Measurements from ENCODE around the gene ME3. TPM values are rescaled to one million over a fixed set of nuclear protein-coding genes. Genes with fewer than 3 reads are reported as not detected.

The ME3 gene
- total and polyA plus RNA-seq, 12 donors, result 13.9 to 128 (median 44.5) TPM

DNA sequence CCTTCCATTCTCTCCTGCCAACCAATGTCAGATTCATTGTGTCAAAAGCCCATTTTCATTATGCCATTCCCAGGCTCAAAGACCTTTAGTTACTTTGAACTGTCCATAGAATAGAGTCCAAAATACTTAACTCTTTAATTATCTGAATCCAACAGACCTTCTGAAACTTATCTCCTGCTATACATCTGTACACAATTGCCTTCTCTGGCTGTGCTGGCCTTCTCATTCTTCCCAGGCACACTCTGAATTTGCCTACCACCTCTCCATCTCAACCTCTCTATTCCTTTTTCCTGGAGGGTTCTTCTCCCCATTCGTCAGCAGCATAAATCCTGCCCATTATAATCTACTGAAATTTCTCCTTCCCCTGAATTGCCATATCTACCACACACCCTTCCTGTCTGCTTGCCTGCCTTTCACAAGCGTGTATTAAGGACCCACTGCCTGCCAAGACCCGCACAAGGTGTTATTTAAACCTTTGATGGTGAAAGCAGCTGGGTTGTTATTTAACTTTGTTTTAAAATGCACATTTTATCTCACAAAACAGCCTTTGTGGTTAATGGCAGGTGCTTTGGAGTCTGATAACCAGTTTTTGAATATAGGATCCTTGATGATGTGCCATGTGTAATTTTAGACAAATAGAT lies 171.8 kb downstream of the ME3 start:
- intact Hi-C loops (cut with DNase I), result no loop called here
- WGBS, 4 donors, result 73 to 88% (median 81%) methylated on average over 3 of the region's 3 CpGs

DNA sequence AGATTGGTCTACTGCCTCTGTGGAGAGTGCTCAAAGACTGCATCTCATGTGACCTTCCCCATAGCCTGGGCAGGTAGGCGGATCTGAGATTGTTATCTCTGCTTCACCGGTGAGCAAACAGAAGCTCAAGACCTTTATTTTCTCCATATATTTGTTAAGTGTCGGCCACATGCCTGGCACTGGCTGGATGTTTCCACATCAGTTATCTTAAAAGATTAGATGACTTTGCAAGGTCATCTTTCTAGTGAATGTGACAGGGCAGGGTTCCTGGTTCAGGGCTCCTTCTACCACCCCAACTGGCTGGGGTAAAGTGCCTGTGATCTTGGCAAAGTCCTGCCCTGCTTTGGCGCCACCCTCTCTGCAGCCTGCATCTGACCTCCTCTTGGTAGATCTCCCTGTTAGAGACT lies 172.7 kb downstream of the ME3 start:
- Histone ChIP-seq H3K27me3 (no peaks in the 10 kb centered on the region), H3K36me3 (replicated peaks in 1 of 2) (no peaks in the 10 kb centered on the region), H3K4me1 (replicated peaks in 1 of 2) (peaks cover 0 to 8% of the 10 kb centered on the region in 2 donors), H3K27ac (no peak overlapping the region), H3K9me3 (replicated peaks in 1 of 3) (no peaks in the 10 kb centered on the region), H3K4me3 (no peak overlapping the region)
- TF ChIP-seq POLR2A (IDR thresholded peaks at IDR 0.05), result no peak
- TF ChIP-seq, protein P1, sequence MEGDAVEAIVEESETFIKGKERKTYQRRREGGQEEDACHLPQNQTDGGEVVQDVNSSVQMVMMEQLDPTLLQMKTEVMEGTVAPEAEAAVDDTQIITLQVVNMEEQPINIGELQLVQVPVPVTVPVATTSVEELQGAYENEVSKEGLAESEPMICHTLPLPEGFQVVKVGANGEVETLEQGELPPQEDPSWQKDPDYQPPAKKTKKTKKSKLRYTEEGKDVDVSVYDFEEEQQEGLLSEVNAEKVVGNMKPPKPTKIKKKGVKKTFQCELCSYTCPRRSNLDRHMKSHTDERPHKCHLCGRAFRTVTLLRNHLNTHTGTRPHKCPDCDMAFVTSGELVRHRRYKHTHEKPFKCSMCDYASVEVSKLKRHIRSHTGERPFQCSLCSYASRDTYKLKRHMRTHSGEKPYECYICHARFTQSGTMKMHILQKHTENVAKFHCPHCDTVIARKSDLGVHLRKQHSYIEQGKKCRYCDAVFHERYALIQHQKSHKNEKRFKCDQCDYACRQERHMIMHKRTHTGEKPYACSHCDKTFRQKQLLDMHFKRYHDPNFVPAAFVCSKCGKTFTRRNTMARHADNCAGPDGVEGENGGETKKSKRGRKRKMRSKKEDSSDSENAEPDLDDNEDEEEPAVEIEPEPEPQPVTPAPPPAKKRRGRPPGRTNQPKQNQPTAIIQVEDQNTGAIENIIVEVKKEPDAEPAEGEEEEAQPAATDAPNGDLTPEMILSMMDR (IDR thresholded peaks at IDR 0.05), result no peak
- 43 to 57% (median 47%) methylated on average over 3 to 4 of the region's 4 CpGs for WGBS, 4 donors
- peak in 6 of 7 donors; percentile 43 to 71 (median 64) for DNase-seq
- intact Hi-C loops (cut with DNase I), result no loop called here

More for the DNA sequence above, 171.8 kb downstream of the ME3 start:
- Histone ChIP-seq H3K9me3 (replicated peaks in 1 of 3) (no peaks in the 10 kb centered on the region), H3K27ac (no peak overlapping the region), H3K36me3 (replicated peaks in 1 of 2) (no peaks in the 10 kb centered on the region), H3K4me3 (no peak overlapping the region), H3K4me1 (replicated peaks in 1 of 2) (peaks cover 0 to 8% of the 10 kb centered on the region in 2 donors), H3K27me3 (no peaks in the 10 kb centered on the region)
- TF ChIP-seq, protein P1 (IDR thresholded peaks at IDR 0.05), result no peak
- TF ChIP-seq POLR2A (IDR thresholded peaks at IDR 0.05), result no peak
- DNase-seq, result peak in 1 of 7 donors; percentile 17

- no peak for DNase-seq
- TF ChIP-seq, protein P1 (IDR thresholded peaks at IDR 0.05), result no peak
- peaks cover 0 to 8% of the 10 kb centered on the region in 2 donors for H3K4me1 ChIP-seq (replicated peaks in 1 of 2)
- no peak overlapping the region for H3K4me3 ChIP-seq
- H3K36me3 ChIP-seq (replicated peaks in 1 of 2), result no peaks in the 10 kb centered on the region
- H3K27me3 ChIP-seq, result no peaks in the 10 kb centered on the region
- WGBS, 4 donors, result 89 to 98% (median 95%) methylated on average over 5 to 10 of the region's 10 CpGs
- H3K27ac ChIP-seq, result no peak overlapping the region
- no peaks in the 10 kb centered on the region for H3K9me3 ChIP-seq (replicated peaks in 1 of 3)
- intact Hi-C loops (cut with DNase I), result no loop called here
Measured at GRCh38 chr11:86497836-86498235, 174.6 kb downstream of the ME3 start.

DNA sequence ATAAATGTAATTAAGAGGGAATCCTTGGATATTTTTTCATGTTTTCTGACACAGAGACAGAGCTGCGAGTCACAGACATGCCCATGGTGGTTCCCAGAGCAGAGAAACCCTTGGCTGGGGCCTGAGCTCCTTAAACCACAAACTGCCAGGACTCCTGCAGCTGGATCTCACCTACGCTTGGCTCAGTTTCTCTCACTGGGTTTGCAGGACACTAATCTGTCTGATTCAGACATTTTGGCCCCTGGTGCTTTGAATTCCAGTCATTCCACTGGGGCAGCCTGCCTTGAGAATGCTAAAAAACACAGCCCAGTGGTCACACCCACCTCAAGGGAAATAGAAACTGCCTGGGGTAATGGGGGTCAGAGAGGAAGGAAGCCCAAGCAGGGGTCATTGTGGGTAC lies 175.1 kb downstream of the ME3 start:
- intact Hi-C loops (cut with DNase I), result no loop called here
- 90 to 96% (median 96%) methylated on average over 2 of the region's 2 CpGs for WGBS, 4 donors

More for the DNA sequence above, 175.1 kb downstream of the ME3 start:
- H3K27ac ChIP-seq, result no peak overlapping the region
- H3K36me3 ChIP-seq (replicated peaks in 1 of 2), result no peaks in the 10 kb centered on the region
- peaks cover 0 to 8% of the 10 kb centered on the region in 2 donors for H3K4me1 ChIP-seq (replicated peaks in 1 of 2)
- TF ChIP-seq, protein P1 (IDR thresholded peaks at IDR 0.05), result no peak
- TF ChIP-seq POLR2A (IDR thresholded peaks at IDR 0.05), result no peak
- H3K9me3 ChIP-seq (replicated peaks in 1 of 3), result no peaks in the 10 kb centered on the region
- no peaks in the 10 kb centered on the region for H3K27me3 ChIP-seq
- DNase-seq, result no peak
- no peak overlapping the region for H3K4me3 ChIP-seq
